Measurements from ENCODE around the gene RASGRP3.

DNA sequence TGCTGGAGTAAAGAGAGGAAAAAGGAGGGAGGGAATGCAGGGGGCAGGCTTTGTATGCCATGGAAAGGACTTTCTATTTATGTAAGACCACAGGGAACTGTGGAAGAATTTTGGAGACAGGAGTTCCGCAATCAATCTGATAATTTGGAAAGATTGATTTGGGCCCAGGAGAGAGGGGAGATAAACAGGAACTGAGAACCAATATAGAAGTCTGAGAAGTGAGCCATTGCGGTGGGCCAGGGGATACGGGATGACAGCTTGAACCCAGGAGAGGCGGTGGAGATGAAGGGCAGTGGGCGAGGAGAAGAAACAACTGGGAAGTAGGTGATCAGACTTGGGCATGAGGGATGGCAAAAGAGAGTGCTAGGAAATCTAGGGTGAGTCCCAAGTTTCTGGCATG, 23.7 kb downstream of the RASGRP3 start:
- TF ChIP-seq, protein P1, sequence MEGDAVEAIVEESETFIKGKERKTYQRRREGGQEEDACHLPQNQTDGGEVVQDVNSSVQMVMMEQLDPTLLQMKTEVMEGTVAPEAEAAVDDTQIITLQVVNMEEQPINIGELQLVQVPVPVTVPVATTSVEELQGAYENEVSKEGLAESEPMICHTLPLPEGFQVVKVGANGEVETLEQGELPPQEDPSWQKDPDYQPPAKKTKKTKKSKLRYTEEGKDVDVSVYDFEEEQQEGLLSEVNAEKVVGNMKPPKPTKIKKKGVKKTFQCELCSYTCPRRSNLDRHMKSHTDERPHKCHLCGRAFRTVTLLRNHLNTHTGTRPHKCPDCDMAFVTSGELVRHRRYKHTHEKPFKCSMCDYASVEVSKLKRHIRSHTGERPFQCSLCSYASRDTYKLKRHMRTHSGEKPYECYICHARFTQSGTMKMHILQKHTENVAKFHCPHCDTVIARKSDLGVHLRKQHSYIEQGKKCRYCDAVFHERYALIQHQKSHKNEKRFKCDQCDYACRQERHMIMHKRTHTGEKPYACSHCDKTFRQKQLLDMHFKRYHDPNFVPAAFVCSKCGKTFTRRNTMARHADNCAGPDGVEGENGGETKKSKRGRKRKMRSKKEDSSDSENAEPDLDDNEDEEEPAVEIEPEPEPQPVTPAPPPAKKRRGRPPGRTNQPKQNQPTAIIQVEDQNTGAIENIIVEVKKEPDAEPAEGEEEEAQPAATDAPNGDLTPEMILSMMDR (IDR thresholded peaks at IDR 0.05): no peak
- TF ChIP-seq POLR2A (IDR thresholded peaks at IDR 0.05): no peak
